Thyroid gland (tissue), 4 donors: ENCODE data around the gene KIRREL1. TPM values are rescaled to one million over a fixed set of nuclear protein-coding genes. Genes with fewer than 3 reads are reported as not detected.
A peak's percentile ranks its signal among the peaks of the same experiment; 100 is the strongest.

ENCODE experiments used
- DNase-seq, 2 donors: peaks; one replicate each; pipeline ENCODE4 v3.0.0-alpha.2; 2019
- H3K27ac ChIP-seq, 3 donors: fragments of 200-600 bp; sonication (generic); 1 replicate in 2 of 3; 2 replicates in 1 of 3; pipeline ENCODE4 v1.5.1; 2016 to 2019; ENCODE audit warnings: mild to moderate bottlenecking in 1 of 3, moderate library complexity in 1 of 3
- H3K27me3 ChIP-seq: fragments of 200-600 bp; sonication (generic); one replicate; pipeline ENCODE4 v1.5.1; 2019
- H3K36me3 ChIP-seq, 2 donors: fragments of 200-600 bp; sonication (generic); one replicate each; pipeline ENCODE4 v1.5.1; 2016 to 2019
- H3K4me1 ChIP-seq, 2 donors: fragments of 200-600 bp; sonication (generic); one replicate each; pipeline ENCODE4 v1.5.1; 2017 to 2019
- H3K4me3 ChIP-seq, 3 donors: fragments of 200-600 bp; sonication (generic); replicated peaks in 1 of 3; 1 replicate in 2 of 3; 2 replicates in 1 of 3; pipeline ENCODE4 v1.5.1; 2016; ENCODE audit warnings: mild to moderate bottlenecking in 1 of 3
- H3K9me3 ChIP-seq: fragments of 200-600 bp; sonication (generic); one replicate; pipeline ENCODE4 v1.5.1; 2017
- CTCF ChIP-seq, 6 experiments: fragments of 200-600 bp in 3 of 6; fragments of 450-650 bp in 3 of 6; sonication (generic) in 3 of 6; IDR thresholded peaks; one replicate each; pipeline ENCODE4 v1.5.1; 2016 to 2019; ENCODE audit warnings: antibody characterized with exemption in 6 of 6, mild to moderate bottlenecking in 2 of 6, inconsistent platforms in 1 of 6, moderate library complexity in 1 of 6
- POLR2A ChIP-seq, 2 donors: fragments of 450-650 bp; IDR thresholded peaks; one replicate each; pipeline ENCODE4 v1.6.1; 2017; ENCODE audit warnings: antibody characterized with exemption in 2 of 2, mild to moderate bottlenecking in 2 of 2, moderate library complexity in 1 of 2
- WGBS, 2 donors: methylation state at CpG; one replicate each; pipeline ENCODE4 v1.1.5; 2017; 5-methylcytosine and 5-hydroxymethylcytosine counted together
- intact Hi-C: fragments of 100-400 bp; cut with DNase I; formaldehyde crosslinking; loops from one replicate; pipeline ENCODE4 v1.15.1; 2023
- total RNA-seq, 4 donors: library from RNA; depleted of rRNA; stranded (reverse); fragments of >200 nt; gene quantifications; one replicate each; pipeline ENCODE4 v1.2.3, GENCODE V29; 2016

Gene KIRREL1
- total RNA-seq, 4 donors from 2014 or later = 22.7 to 27.5 (median 24.1) TPM

- 76 to 79% methylated on average over 4 of the region's 4 CpGs for WGBS, 2 donors
- Histone ChIP-seq H3K4me1 (peaks cover 46 to 73% of the 10 kb centered on the region in 2 donors), H3K4me3 (no peak overlapping the region), H3K36me3 (no peaks in the 10 kb centered on the region), H3K27ac (peak overlapping the region; percentile 31 to 71 (median 61)), H3K27me3 (no peaks in the 10 kb centered on the region), H3K9me3 (no peaks in the 10 kb centered on the region)
- intact Hi-C loops = no loop called here
- DNase-seq = no peak
- TF ChIP-seq CTCF (IDR thresholded peaks at IDR 0.05) (no peak), POLR2A (IDR thresholded peaks at IDR 0.05) (no peak)
Measured at GRCh38 chr1:158020259-158020885, 26.9 kb downstream of the KIRREL1 start.

- Histone ChIP-seq H3K27ac (peak overlapping the region in 2 of 3 donors; percentile 31 to 71), H3K4me3 (no peak overlapping the region), H3K36me3 (no peaks in the 10 kb centered on the region), H3K4me1 (peaks cover 51 to 78% of the 10 kb centered on the region in 2 donors), H3K27me3 (no peaks in the 10 kb centered on the region), H3K9me3 (no peaks in the 10 kb centered on the region)
- no peak for TF ChIP-seq POLR2A (IDR thresholded peaks at IDR 0.05)
- TF ChIP-seq CTCF (IDR thresholded peaks at IDR 0.05) = no peak
- no peak for DNase-seq
- intact Hi-C loops = no loop called here
- 43 to 52% methylated on average over 6 of the region's 6 CpGs for WGBS, 2 donors
Measured at GRCh38 chr1:158020886-158021620, 27.6 kb downstream of the KIRREL1 start.

- Histone ChIP-seq H3K27ac (peak overlapping the region in 1 of 3 donors; percentile 74), H3K36me3 (no peaks in the 10 kb centered on the region), H3K9me3 (no peaks in the 10 kb centered on the region), H3K4me1 (peaks cover 51 to 80% of the 10 kb centered on the region in 2 donors), H3K4me3 (no peak overlapping the region), H3K27me3 (no peaks in the 10 kb centered on the region)
- WGBS, 2 donors = 83% methylated on average over 2 of the region's 2 CpGs
- intact Hi-C loops = no loop called here
- no peak for DNase-seq
- no peak for TF ChIP-seq CTCF (IDR thresholded peaks at IDR 0.05)
- no peak for TF ChIP-seq POLR2A (IDR thresholded peaks at IDR 0.05)
Measured at GRCh38 chr1:158021721-158022120, 28.3 kb downstream of the KIRREL1 start.

- DNase-seq = no peak
- intact Hi-C loops = no loop called here
- Histone ChIP-seq H3K36me3 (no peaks in the 10 kb centered on the region), H3K27me3 (no peaks in the 10 kb centered on the region), H3K27ac (peak overlapping the region in 2 of 3 donors; percentile 4 to 74), H3K4me1 (peaks cover 51 to 71% of the 10 kb centered on the region in 2 donors), H3K9me3 (no peaks in the 10 kb centered on the region), H3K4me3 (no peak overlapping the region)
- 41 to 56% methylated on average over 7 of the region's 7 CpGs for WGBS, 2 donors
- TF ChIP-seq POLR2A (IDR thresholded peaks at IDR 0.05) (no peak), CTCF (IDR thresholded peaks at IDR 0.05) (no peak)
Measured at GRCh38 chr1:158022554-158023312, 29.3 kb downstream of the KIRREL1 start.
